Activated CD8-positive, alpha-beta memory T cell treated with anti-CD3 and anti-CD28 coated beads, Interleukin-2, amount 50 U/mL, for 24 hours (primary cell): ENCODE results near the gene COG2.

Experiments used
- DNase-seq: peaks from one replicate; pipeline ENCODE4 v3.0.0-alpha.2; 2020; ENCODE audit errors: extremely low read depth

The COG2 gene

GRCh38 chr1:230700132-230700531, 57.9 kb downstream of the COG2 start:
- DNase-seq = no peak

GRCh38 chr1:230701434-230701833, 59.2 kb downstream of the COG2 start:
- no peak for DNase-seq

- DNase-seq = no peak
These were observed 59.9 kb downstream of the COG2 start for GRCh38 chr1:230701895-230702768.

GRCh38 chr1:230702934-230703678, 60.8 kb downstream of the COG2 start:
- DNase-seq = no peak

GRCh38 chr1:230703679-230704385, 61.6 kb downstream of the COG2 start:
- no peak for DNase-seq

GRCh38 chr1:230704830-230705229, 62.5 kb downstream of the COG2 start:
- no peak for DNase-seq

- no peak for DNase-seq
These were observed 63.2 kb downstream of the COG2 start for GRCh38 chr1:230705289-230706019.

GRCh38 chr1:230706020-230706699, 63.9 kb downstream of the COG2 start:
- DNase-seq = no peak

- DNase-seq = no peak
These were observed 64.8 kb downstream of the COG2 start for GRCh38 chr1:230706887-230707731.

- DNase-seq = no peak
These were observed 65.7 kb downstream of the COG2 start for GRCh38 chr1:230707732-230708630.

- no peak for DNase-seq
These were observed 66.6 kb downstream of the COG2 start for GRCh38 chr1:230708631-230709580.

- no peak for DNase-seq
These were observed 67.6 kb downstream of the COG2 start for GRCh38 chr1:230709619-230710542.

- no peak for DNase-seq
These were observed 68.2 kb downstream of the COG2 start for GRCh38 chr1:230710543-230710904.

- no peak for DNase-seq
These were observed 69.0 kb downstream of the COG2 start for GRCh38 chr1:230711245-230711644.

- DNase-seq = no peak
These were observed 70.2 kb downstream of the COG2 start for GRCh38 chr1:230712470-230712942.

- DNase-seq = no peak
These were observed 70.9 kb downstream of the COG2 start for GRCh38 chr1:230713138-230713537.

- DNase-seq = no peak
These were observed 71.2 kb downstream of the COG2 start for GRCh38 chr1:230713547-230713914.
